GM19351 (cell line): ENCODE data around the gene ZNF341.

Experiments used
- ATAC-seq: cut with Tn5 transposase; IDR thresholded peaks from one replicate; pipeline ENCODE4 v1.9.1; 2021; ENCODE audit warnings: mild to moderate bottlenecking, moderate library complexity; ENCODE audit not compliant: unreplicated experiment

ZNF341 gene

DNA sequence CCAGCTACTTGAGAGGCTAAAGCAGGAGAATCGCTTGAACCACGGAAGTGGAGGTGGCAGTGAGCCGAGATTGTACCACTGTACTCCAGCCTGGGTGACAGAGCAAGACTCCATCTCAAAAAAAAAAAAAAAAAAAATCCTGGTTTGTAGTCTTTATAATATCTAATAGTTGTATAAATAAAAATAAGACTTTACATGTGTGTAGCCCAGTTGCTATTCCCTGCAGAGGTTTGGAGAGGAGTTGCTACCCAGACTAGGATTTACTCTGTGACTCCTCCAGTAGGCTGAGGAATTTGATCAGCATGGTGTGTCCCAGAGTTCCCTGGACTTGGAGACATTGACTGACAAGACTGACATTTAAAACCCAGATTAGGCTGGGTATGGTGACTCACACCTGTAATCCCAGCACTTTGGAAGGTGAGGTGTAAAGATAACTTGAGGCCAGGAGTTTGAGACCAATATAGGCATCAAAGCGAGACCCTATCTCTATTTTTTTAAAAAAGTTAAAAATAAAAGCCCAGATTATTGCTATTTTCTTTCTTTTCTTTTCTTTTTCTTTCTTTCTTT, 89.6 kb downstream of the ZNF341 start:
- no peak for ATAC-seq

- no peak for ATAC-seq
These were observed 90.6 kb downstream of the ZNF341 start for GRCh38 chr20:33822423-33822822.

DNA sequence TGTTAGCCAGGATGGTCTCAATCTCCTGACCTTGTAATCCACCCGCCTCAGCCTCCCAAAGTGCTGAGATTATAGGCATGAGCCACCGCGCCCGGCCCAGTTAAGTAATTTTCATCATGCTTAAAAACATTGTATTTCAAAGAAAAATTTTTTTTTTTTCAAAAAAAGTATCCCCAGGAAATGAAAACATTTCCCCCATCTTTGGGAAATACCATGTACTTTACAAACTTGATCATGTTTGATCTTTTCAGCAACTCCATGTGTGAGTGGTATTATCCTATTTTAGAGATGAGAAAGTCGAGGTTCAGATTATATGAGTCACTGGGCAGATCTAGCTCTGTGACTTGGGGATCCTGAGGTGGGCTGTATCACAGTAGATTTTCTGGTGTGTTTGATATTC, 91.2 kb downstream of the ZNF341 start:
- ATAC-seq, result no peak

DNA sequence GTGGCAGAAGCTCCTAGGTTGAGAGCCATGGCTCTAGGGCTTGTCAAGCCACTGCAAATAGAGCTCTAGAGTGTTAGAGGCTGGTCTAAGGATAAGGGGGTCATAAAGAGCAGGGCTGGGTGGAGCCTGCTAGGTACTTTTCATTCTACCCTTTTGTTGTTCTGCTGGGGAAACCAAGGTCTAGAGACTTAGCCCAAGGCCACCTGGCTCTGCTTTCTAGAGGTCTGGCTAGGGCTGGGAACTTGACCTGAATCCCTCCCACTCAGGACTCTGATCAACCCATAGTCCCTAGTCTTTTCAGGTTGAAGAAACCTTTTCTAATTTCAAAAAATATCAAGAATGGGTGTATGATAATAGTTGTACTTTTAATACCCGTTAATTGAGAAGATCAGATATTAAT, 93.1 kb downstream of the ZNF341 start:
- ATAC-seq, result no peak

DNA sequence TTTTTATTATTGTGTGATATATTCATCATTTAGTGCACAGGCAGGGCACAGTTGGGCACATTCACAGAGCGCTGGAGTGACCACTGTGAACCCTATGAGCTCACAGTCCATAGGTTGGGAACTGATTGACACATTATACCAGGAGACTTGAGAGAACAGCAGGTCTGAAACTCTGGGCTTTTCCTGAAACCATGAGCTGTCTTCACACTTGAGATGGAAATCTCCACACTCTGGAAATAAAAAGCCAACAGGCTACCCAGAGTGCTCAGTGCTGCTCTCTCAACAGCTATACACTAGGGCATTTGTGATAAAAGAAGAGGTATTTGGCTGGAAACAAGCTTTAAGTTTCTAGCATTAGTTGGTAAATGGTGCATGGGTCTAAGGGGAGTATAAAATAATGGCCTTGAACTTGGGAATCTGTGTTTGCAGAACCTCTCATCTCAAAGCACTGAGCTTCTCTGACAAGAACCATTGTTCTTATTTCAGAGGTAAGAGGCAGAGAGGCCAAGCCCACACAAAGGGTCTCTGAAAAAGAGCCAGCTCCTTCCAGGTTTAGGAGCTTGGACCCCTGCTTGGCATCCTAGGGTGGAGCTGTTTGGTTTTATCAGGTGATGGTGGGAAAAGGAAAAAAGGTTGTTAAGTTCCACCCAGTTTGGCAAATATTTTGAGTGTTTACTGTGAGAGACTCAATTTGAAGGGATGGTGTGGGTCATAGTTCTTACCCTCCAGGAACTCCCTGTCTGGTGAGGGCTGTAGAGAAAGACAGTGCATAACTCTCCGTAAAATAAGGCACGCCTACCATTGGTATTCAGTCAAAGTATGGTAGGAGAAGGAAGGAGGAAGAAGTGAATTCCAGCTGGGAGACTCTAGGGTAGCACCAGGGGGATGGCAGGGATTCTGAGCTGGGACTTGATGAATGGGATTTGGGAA, 93.8 kb downstream of the ZNF341 start:
- no peak for ATAC-seq

GRCh38 chr20:33826270-33826897, 94.6 kb downstream of the ZNF341 start:
- ATAC-seq, result no peak

DNA sequence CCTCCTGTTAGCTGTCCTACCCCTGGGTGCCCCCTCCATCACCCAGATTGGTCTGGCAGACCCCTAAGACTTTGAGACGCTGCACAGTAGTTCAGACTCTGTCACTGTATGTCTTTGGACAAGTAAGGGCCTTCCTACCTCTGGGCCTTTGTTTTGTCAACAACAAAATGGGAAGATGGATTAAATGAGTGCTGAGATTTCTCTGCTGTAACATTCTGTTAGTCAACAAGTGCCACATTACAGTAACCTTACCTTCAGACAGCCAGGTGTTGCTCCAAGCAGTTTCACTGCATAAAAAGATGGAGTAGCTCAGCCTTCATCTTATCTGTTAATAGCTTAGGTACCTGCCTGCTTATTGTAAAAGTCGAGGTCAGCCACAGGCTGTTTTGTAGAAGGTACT, 95.3 kb downstream of the ZNF341 start:
- no peak for ATAC-seq

DNA sequence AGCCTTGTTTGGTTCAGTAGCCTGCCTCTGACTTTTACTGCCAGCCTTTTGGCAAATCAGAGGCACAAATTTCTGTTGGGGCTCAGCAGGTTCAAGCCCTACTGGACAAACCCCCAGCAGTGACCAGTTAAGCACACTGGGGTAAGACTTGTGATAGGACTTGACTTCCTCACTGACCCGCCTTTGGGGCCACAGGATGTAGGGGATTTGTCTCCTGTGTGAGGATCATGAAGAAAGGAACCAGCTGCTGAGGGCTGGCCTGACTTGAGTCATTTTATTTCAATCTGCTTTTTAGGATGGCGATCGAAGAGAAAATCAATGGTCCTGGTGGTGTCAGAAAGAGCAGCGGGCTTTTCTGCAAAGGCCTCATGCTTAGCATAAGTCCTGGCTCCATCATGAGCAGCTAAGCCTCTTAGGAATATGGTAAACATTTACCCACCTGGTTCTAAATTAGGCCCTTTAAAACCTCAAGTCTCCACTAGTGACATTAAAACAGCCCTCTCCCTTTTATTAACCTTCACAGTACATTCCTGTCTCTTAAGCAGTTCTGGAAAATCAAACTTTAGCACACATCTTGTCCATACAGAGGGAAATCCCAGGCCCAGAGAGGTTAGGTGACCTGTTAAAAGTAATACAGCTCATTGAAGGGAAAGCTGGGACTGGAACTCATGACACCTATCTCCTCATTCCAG, 96.0 kb downstream of the ZNF341 start:
- no peak for ATAC-seq

GRCh38 chr20:33828326-33828844, 96.6 kb downstream of the ZNF341 start:
- ATAC-seq, result no peak

DNA sequence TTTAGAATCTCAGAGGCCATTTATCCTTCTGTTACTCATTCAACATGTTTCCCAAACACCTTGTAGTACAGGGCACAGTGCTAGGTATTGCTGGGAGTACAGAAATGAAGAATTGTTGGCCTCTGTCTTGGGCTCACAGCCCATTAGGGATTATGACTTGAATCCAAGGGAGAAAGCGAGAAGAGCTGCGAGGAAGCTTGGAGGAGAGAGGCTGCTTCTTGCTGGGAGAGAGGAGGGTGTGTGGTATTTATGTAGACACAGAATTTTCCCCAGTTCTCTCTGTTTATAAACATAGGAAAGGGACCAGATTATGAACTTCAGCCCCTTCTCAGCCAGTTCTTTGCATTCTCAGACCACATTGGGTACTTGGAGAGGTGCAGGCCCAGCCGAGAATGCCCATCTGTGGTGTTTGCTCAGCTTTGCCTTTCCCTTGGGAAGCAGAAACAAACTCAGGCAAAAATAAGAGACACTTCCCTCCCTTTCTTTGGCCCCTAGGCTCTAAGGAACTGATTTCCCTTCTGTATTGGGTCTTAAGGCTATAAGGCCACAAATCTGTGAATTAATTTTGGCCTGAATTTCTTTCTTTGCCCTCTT, 97.3 kb downstream of the ZNF341 start:
- no peak for ATAC-seq

DNA sequence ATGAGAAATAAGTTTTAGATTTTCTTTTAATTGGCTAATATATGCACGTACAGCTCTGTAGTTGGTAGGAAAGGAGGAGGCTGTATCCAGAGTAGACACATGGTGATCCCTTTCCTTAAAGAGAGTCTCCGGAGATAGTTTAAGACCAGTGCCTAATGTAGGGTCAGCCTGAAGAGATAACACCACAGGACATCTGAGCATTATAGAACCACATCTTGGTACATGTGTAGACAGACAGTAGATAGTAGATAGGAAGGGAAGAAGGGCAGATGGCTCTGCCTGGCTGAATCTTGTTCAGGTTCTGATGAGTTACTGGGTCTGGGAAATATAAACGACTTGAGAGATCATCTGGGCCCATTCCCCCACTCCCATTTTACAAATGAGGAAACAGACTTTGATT, 97.8 kb downstream of the ZNF341 start:
- no peak for ATAC-seq

GRCh38 chr20:33830371-33830770, 98.6 kb downstream of the ZNF341 start:
- ATAC-seq, result no peak

DNA sequence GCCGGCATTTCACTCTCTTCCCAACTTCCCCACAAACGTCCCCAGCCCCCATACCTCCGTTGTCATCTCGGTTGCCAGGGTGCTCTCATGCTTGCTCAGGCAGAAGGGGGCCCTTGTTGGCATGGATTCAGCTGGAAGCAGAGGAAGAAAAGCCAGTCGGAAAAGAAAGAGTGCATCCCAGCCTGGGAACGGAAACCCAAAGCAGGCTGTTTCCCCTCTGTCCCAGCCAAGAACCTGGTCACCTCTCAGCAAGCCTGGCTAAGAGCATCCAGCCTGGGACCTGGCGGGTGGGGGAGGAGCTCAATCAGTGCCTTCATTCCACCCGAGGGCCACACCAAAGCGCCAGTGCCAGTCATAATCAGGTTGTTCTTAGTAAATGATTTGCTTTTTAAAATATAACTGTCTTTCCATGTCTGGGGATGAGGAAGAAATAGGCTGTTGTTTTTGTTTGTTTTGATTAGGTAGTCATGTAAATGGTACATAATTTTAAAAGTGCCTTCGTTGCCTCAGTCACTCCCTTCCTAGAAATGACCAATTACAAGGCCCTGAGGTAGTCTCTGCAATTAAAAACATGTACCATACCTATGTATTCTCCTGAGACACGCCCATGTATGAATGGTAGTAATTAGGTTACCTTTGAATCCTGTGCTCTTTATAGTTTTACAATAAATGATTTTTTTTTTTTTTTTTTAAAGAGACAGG, 100.5 kb downstream of the ZNF341 start:
- no peak for ATAC-seq

DNA sequence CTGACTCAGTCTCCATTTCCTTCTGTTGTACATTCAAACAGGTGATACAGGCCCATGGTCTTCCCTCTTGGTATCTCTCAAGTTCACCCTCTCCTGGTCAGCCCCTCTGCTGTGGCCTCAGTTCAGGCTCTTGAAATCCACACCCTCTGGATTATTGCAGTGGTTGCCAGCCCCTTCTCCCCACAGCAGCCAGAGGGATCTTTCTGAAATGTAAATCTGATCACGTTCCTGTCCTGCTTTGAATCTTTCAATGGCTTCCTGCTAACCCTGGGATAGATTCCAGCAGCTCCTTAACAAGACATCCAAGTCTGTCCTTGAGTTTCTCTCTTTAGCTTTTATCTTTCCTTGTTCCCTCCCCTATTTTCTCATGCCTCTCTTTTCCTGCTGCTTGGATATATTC, 101.5 kb downstream of the ZNF341 start:
- ATAC-seq, result no peak

DNA sequence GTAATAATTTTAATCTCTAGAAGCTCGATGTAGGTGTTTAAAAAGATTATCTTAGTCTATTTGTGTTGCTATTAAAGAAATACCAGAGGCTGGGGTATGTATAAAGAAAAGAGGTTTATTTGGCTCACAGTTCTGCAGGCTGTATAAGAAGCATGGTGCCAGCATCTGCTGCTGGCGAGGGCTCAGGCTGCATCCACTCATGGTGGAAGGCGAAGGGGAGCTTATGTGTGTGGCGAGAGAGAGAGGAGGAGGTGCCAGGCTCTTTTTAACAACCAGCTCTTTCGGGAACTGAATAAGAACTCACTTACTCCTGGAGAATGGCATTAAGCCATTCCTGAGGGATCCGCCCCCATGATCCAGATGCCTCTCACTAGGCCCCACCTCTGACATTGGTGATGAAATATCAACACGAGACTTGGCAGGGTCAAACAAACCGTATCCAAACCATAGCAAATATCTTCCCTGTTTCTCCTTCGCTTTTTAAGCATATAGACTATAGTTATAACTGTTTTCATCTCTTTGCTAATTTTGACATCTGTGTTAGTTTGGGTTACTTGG, 103.9 kb downstream of the ZNF341 start:
- no peak for ATAC-seq

DNA sequence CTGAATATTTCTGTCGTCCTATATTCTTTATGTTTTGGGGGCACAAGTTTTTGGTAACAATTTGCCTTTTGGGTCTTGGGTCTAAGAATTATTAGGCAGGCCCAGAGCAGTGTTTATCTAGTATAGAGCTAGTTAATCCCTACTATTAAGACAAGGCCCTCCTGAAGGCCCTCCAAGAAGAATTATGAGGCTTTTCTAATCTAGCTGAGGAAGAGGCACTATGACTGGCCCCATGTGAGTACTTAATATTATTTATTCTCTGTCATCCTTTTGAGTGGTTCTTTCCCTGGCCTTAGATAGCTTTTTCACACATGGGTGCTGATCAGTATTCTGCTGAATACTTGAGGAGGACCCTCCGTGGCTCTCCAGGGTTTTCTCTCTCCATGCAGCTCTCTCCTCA, 104.5 kb downstream of the ZNF341 start:
- ATAC-seq, result no peak

- no peak for ATAC-seq
These were observed 105.5 kb downstream of the ZNF341 start for GRCh38 chr20:33837096-33837830.

DNA sequence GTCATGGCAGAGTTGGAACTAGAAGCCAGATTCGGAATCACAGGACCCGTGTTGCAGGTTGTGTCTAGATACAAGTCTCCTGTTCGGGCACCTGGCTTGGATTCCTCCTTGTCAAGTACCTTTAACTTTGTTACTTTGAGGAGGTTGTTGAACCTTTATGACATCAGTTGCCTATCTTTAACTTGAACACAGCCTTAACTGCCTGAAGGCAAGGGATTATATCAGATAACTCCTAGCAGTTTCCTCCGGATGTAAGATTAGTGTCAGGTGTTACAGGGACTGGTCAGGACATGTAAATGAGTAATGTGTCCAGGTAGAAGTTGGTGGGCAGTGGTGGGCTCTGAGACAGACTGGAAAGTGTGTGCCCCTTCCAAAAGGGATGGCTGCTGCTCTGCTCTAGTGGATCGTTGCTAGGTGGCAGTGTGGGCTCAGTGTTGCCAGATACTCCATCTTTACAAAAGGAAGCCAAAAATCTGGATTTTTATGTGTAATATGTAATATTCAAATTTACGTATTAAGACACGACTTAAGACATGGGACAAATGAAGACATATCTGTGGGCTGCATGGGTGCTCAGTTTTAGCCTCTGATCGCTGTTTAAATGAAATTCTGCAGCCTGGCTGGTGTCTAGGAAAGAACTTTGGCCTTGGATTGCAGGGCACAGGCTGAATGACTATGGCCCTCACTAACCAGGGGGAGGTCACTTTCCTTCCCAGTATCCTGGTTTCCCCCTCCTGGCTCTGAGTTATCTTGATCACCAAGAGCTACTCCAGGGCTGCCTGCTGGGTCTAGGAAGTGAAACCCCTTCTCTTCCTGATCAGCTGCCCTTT, 106.5 kb downstream of the ZNF341 start:
- no peak for ATAC-seq
